PC-9 (cell line): ENCODE results near the gene AP3S2.

ENCODE experiments used
- EZH2 ChIP-seq: fragments of 200-600 bp; sonication (generic); IDR thresholded peaks from 2 replicates; pipeline ENCODE4 v1.8.0; 2017; ENCODE audit warnings: antibody characterized with exemption, low read depth
- TF ChIP-seq, protein P1 (sequence below): fragments of 200-600 bp; sonication (generic); conservative IDR thresholded peaks from 2 replicates; pipeline ENCODE4 v1.6.1; 2017; ENCODE audit warnings: mixed run types, antibody characterized with exemption, mild to moderate bottlenecking, moderate library complexity

DNA sequence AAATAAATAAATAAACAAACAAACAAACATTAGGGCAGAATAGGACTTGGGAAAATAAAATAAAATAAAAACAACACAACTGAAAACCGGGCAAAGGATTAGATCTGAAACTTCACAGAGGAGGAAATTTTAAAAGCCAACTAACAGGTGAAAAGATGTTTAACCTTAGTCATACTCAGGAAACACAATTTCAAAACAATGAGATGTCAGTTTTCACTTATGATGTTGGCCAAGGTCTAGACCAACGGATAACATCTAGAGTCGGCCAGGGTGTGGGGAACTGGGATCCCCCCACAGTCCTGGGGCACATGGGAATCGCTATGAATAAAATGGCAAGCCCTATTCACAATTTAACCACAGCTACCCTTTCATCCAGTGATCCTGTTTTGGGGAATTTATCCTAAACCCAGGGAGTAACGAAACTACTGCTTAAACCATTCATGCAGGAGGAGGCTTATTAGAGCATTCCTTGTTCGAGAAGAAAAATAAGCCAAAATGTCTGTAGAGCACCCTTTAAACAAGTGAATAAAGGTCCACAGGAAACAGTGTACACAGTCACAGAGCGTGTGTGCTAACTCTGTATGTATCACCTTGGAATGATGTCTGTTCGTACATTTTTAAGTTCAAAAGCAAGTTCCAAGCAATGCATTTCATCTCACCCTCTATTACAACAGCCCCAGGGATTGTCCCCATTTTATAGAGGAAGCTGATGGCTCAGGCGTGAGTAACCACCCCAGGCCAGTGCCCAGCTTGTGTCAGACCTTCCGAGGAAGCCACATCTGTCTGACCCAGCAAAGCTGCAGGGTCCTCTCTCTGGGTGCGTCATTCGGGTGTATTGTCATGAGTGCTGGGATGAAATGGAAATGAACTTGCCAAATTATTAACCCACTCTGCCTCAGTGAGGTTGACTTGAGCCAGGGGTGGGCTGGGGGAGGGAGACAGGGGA lies 72.9 kb downstream of the AP3S2 start:
- TF ChIP-seq, protein P1, sequence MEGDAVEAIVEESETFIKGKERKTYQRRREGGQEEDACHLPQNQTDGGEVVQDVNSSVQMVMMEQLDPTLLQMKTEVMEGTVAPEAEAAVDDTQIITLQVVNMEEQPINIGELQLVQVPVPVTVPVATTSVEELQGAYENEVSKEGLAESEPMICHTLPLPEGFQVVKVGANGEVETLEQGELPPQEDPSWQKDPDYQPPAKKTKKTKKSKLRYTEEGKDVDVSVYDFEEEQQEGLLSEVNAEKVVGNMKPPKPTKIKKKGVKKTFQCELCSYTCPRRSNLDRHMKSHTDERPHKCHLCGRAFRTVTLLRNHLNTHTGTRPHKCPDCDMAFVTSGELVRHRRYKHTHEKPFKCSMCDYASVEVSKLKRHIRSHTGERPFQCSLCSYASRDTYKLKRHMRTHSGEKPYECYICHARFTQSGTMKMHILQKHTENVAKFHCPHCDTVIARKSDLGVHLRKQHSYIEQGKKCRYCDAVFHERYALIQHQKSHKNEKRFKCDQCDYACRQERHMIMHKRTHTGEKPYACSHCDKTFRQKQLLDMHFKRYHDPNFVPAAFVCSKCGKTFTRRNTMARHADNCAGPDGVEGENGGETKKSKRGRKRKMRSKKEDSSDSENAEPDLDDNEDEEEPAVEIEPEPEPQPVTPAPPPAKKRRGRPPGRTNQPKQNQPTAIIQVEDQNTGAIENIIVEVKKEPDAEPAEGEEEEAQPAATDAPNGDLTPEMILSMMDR, result no peak
- TF ChIP-seq EZH2, result no peak
